Mucosa of descending colon (tissue), 3 donors: ENCODE results near the gene LEF1. TPM values are rescaled to one million over a fixed set of nuclear protein-coding genes. Genes with fewer than 3 reads are reported as not detected.

Experiments used
- ATAC-seq: fragments of 200-7000 bp; cut with Tn5 transposase; one replicate; pipeline ENCODE4 v1.9.1; 2020; ENCODE audit warnings: mild to moderate bottlenecking, moderate library complexity
- DNase-seq, 3 donors: peaks; one replicate each; pipeline ENCODE4 v3.0.0-alpha.2; 2020
- H3K36me3 ChIP-seq: fragments of 200-600 bp; one replicate; pipeline ENCODE4 v1.8.0; 2021; ENCODE audit warnings: low read depth, mild to moderate bottlenecking
- H3K4me1 ChIP-seq: fragments of 200-600 bp; one replicate; pipeline ENCODE4 v1.8.0; 2021; ENCODE audit warnings: low read depth, mild to moderate bottlenecking
- H3K4me3 ChIP-seq: fragments of 200-600 bp; one replicate; pipeline ENCODE4 v1.8.0; 2021; ENCODE audit warnings: mild to moderate bottlenecking
- H3K9me3 ChIP-seq: fragments of 200-600 bp; one replicate; pipeline ENCODE4 v1.8.0; 2021; ENCODE audit warnings: mild to moderate bottlenecking
- intact Hi-C, 2 donors: fragments of 100-400 bp; cut with DNase I in 1 of 2; cut with micrococcal nuclease in 1 of 2; formaldehyde crosslinking; loops; one replicate each; pipeline versions ENCODE4 v1.11.0 to v1.11.1; 2022; cut with DNase I, micrococcal nuclease
- total RNA-seq, 3 donors: library from RNA; stranded (reverse); fragmentation: NEBNext Ultra II Directional in 2 of 3; extraction: Animal tissue kit (Norgen Biotek cat#: 25700) in 2 of 3; gene quantifications; one replicate each; pipeline versions ENCODE4 v1.2.1 to v1.2.4, GENCODE V29; 2021 to 2023
- TF ChIP-seq, protein P1 (sequence below): fragments of 200-600 bp; IDR thresholded peaks from one replicate; pipeline ENCODE4 v1.8.0; 2022; ENCODE audit warnings: antibody characterized with exemption, mild to moderate bottlenecking
- donor health status: DM: no; HTN: no; CAD: no; lungs with moderate emphysema.
- donor health status: DM: no; HTN: no; CAD: no.
- donor health status: DM: no; HTN: yes; CAD: no.

Gene LEF1
- total RNA-seq, 3 donors from 2014 or later, result 2.2 to 3.9 (median 2.5) TPM

DNA sequence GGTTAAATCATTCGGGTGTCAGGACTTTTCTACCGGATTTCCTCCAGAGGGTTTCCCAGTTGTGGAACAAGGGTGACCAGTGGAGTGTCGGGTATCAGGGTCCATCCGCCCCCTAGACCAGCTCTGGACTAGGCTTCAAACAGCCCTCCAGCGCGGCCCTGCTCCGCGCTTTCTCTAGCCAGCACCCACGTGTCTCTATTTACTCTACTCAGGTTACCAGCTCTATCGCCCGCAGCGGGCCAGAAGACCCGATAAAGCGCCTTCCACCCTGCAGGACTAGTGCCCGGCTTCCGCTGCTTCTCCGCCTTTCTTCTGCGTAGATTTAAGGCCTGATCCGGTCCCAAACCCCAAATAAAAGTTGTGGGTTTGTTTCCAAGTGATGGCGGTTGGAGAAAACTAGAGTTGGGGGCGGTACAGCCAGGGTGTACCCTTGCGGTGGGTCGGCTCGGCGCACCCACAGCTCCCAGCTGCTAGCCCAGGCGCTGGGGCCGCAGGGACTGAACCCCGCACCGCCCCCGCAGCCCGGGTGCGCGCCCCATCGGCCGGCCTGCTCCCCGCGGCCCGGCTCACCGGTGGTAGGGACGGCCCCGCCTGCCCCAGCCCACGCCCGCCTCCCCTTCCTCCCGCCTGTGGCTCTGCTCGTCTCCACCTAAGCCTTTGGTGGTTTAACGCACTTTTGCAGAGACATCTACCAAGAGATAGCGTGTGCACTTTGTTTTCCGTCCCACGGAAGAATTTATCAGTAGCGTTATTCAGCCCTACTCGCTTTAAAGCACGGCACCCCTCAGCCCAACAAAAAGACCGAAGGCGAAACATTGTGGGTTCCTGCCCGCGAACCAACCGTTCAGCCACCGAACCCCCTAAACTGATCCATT lies 2.1 kb downstream of the LEF1 start:
- ATAC-seq, result peak; percentile 49
- TF ChIP-seq, protein P1, sequence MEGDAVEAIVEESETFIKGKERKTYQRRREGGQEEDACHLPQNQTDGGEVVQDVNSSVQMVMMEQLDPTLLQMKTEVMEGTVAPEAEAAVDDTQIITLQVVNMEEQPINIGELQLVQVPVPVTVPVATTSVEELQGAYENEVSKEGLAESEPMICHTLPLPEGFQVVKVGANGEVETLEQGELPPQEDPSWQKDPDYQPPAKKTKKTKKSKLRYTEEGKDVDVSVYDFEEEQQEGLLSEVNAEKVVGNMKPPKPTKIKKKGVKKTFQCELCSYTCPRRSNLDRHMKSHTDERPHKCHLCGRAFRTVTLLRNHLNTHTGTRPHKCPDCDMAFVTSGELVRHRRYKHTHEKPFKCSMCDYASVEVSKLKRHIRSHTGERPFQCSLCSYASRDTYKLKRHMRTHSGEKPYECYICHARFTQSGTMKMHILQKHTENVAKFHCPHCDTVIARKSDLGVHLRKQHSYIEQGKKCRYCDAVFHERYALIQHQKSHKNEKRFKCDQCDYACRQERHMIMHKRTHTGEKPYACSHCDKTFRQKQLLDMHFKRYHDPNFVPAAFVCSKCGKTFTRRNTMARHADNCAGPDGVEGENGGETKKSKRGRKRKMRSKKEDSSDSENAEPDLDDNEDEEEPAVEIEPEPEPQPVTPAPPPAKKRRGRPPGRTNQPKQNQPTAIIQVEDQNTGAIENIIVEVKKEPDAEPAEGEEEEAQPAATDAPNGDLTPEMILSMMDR, result no peak
- no peaks in the 10 kb centered on the region for H3K36me3 ChIP-seq
- peak in 2 of 3 donors; percentile 30 to 54 for DNase-seq
- intact Hi-C loops, result no loop called here
- no peaks in the 10 kb centered on the region for H3K9me3 ChIP-seq
- peaks cover 22% of the 10 kb centered on the region for H3K4me1 ChIP-seq
- H3K4me3 ChIP-seq, result no peak overlapping the region

- no peak for DNase-seq
- no peak overlapping the region for H3K4me3 ChIP-seq
Measured at GRCh38 chr4:108166038-108166437, 2.7 kb downstream of the LEF1 start.

DNA sequence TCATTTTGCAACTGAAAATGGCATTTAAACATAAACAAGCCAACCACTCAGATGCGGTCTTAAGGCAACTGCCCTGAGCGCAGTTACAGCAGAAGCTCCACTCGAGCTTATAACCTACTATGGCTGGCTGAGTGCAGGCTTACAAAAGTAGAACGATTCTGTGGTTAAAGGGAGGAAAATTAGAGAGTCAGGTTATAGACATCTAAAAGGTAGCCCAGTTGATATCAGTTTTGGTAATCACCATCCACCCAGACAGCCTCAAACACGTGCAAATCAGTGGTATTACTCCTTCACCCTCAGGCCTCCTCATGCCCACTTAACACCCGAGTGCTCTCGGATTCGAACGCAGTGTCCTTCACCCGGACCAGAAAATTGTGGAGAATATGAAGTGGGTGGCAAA lies 3.1 kb downstream of the LEF1 start:
- Histone ChIP-seq H3K9me3 (no peaks in the 10 kb centered on the region), H3K36me3 (no peaks in the 10 kb centered on the region), H3K4me3 (no peak overlapping the region), H3K4me1 (peaks cover 20% of the 10 kb centered on the region)
- ATAC-seq (no peak), DNase-seq (no peak)
- TF ChIP-seq, protein P1, result no peak
- intact Hi-C loops, result no loop called here

More at GRCh38 chr4:108166038-108166437, 2.7 kb downstream of the LEF1 start:
- TF ChIP-seq, protein P1, result no peak
- ATAC-seq, result no peak
- H3K9me3 ChIP-seq, result no peaks in the 10 kb centered on the region
- H3K36me3 ChIP-seq, result no peaks in the 10 kb centered on the region
- H3K4me1 ChIP-seq, result peaks cover 20% of the 10 kb centered on the region
- intact Hi-C loops, result no loop called here

- no peaks in the 10 kb centered on the region for H3K36me3 ChIP-seq
- H3K9me3 ChIP-seq, result no peaks in the 10 kb centered on the region
- no peak for ATAC-seq
- peaks cover 11% of the 10 kb centered on the region for H3K4me1 ChIP-seq
- intact Hi-C loops, result no loop called here
- H3K4me3 ChIP-seq, result no peak overlapping the region
- DNase-seq, result no peak
- TF ChIP-seq, protein P1, result no peak
Measured at GRCh38 chr4:108163351-108163750, 5.4 kb downstream of the LEF1 start.

DNA sequence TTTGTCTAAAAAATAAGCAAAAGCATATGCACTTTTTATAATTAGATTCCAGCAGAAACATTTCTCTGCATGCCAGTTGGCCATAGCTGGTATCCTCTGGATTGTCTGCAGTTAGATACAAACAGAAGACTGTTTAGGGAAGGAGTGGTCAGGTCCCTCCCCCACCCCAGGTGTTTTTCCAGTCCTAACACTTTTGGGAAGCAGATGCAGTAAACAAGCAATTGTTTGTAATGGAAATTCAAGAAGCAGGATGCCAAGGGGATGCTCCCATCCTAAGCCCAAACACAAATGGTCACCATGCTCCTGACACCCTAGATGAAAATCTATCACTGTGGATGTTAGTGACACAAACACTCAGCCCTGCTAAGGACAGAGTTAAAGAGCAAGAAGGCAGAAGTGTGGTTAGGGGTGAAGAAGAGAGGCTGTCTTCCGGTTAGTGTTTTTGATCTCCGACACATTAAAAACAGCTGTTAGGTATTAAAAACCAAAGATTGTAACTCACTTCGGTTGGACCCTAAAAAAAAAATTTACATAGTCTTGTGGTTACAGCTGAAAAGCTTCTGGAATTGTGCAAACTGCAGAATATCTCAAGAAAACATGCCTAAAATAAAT lies 7.9 kb downstream of the LEF1 start:
- Histone ChIP-seq H3K36me3 (no peaks in the 10 kb centered on the region), H3K4me3 (no peak overlapping the region), H3K4me1 (no peaks in the 10 kb centered on the region), H3K9me3 (no peaks in the 10 kb centered on the region)
- intact Hi-C loops, result no loop called here
- no peak for DNase-seq
- peak; percentile 14 for ATAC-seq
- TF ChIP-seq, protein P1, result no peak
